Body of pancreas (tissue), 4 donors: ENCODE data around the gene MROH2A. TPM values are rescaled to one million over a fixed set of nuclear protein-coding genes. Genes with fewer than 3 reads are reported as not detected.

ENCODE experiments used
- ATAC-seq: fragments of 150-250 bp; one replicate; pipeline ENCODE4 v1.9.1; 2016
- DNase-seq, 4 donors: peaks; one replicate each; pipeline ENCODE4 v3.0.0-alpha.2; 2019
- H3K27ac ChIP-seq, 4 donors: fragments of 200-600 bp; sonication (generic); 1 replicate in 3 of 4; 2 replicates in 1 of 4; pipeline versions ENCODE4 v1.5.1 to v1.6.1; 2016 to 2019; ENCODE audit warnings: mild to moderate bottlenecking in 1 of 4, mixed read lengths in 1 of 4, moderate library complexity in 1 of 4
- H3K27me3 ChIP-seq, 2 donors: fragments of 200-600 bp; sonication (generic); one replicate each; pipeline ENCODE4 v1.6.0; 2016; ENCODE audit warnings: mild to moderate bottlenecking in 1 of 2
- H3K36me3 ChIP-seq, 2 donors: fragments of 200-600 bp; sonication (generic); replicated peaks in 1 of 2; 2 replicates each; pipeline ENCODE4 v1.5.1; 2016; ENCODE audit warnings: low read depth in 2 of 2; ENCODE audit not compliant: insufficient read depth in 1 of 2
- H3K4me1 ChIP-seq: fragments of 200-600 bp; sonication (generic); one replicate; pipeline ENCODE4 v1.6.0; 2016
- H3K4me3 ChIP-seq, 2 donors: fragments of 200-600 bp; sonication (generic); 1 replicate in 1 of 2; 2 replicates in 1 of 2; pipeline ENCODE4 v1.5.1; 2016 to 2019
- H3K9me3 ChIP-seq, 3 donors: fragments of 200-600 bp; sonication (generic); 1 replicate in 2 of 3; 2 replicates in 1 of 3; pipeline ENCODE4 v1.5.1; 2016
- CTCF ChIP-seq, 7 experiments: fragments of 450-650 bp in 4 of 7; fragments of 200-600 bp in 3 of 7; sonication (generic) in 3 of 7; IDR thresholded peaks; one replicate each; pipeline ENCODE4 v1.5.1; 2016 to 2019; ENCODE audit warnings: antibody characterized with exemption in 7 of 7
- POLR2A ChIP-seq, 3 donors: fragments of 450-650 bp; IDR thresholded peaks; one replicate each; pipeline ENCODE4 v1.6.1; 2016; ENCODE audit warnings: antibody characterized with exemption in 3 of 3, mild to moderate bottlenecking in 2 of 3
- WGBS, 2 donors: methylation state at CpG; one replicate each; pipeline ENCODE4 v1.1.5; 2017; 5-methylcytosine and 5-hydroxymethylcytosine counted together
- intact Hi-C: fragments of 100-400 bp; cut with DNase I; formaldehyde crosslinking; loops from one replicate; pipeline ENCODE4 v1.15.1; 2023
- total RNA-seq, 2 donors: library from RNA; depleted of rRNA; stranded (reverse); fragments of >200 nt; gene quantifications; one replicate each; pipeline ENCODE4 v1.1.0, GENCODE V29; 2016

Gene MROH2A
- total RNA-seq, 2 donors from 2014 or later = not detected

- Histone ChIP-seq H3K27me3 (no peaks in the 10 kb centered on the region), H3K27ac (no peak within 1 kb of the TSS), H3K4me1 (no peaks in the 10 kb centered on the region), H3K36me3 (no peaks in the 10 kb centered on the region), H3K4me3 (no peak within 1 kb of the TSS), H3K9me3 (no peaks in the 10 kb centered on the region)
- TF ChIP-seq POLR2A (IDR thresholded peaks at IDR 0.05) (no peak), CTCF (IDR thresholded peaks at IDR 0.05) (no peak)
- 66 to 72% methylated on average over 6 of the region's 6 CpGs for WGBS, 2 donors
- ATAC-seq (no peak), DNase-seq (no peak)
- intact Hi-C loops = no loop called here
Measured at GRCh38 chr2:233760043-233760442, 18.1 kb upstream of the MROH2A start, which contains the start of gene UGT1A1. Gene UGT1A1 (plus strand): TSS chr2:233760270. CDS start chr2:233760288, 18 bp downstream.

- ATAC-seq = no peak
- Histone ChIP-seq H3K4me1 (no peaks in the 10 kb centered on the region), H3K27ac (no peak overlapping the region), H3K36me3 (no peaks in the 10 kb centered on the region), H3K27me3 (no peaks in the 10 kb centered on the region), H3K4me3 (no peak overlapping the region), H3K9me3 (no peaks in the 10 kb centered on the region)
- no peak for DNase-seq
- 68 to 81% methylated on average over 4 of the region's 4 CpGs for WGBS, 2 donors
- no peak for TF ChIP-seq CTCF (IDR thresholded peaks at IDR 0.05)
- TF ChIP-seq POLR2A (IDR thresholded peaks at IDR 0.05) = no peak
- intact Hi-C loops = no loop called here
Measured at GRCh38 chr2:233761040-233761769, 16.9 kb upstream of the MROH2A start.

- Histone ChIP-seq H3K9me3 (no peaks in the 10 kb centered on the region), H3K4me3 (no peak overlapping the region), H3K36me3 (no peaks in the 10 kb centered on the region), H3K27me3 (no peaks in the 10 kb centered on the region), H3K4me1 (no peaks in the 10 kb centered on the region), H3K27ac (no peak overlapping the region)
- ATAC-seq = no peak
- no peak for DNase-seq
- WGBS, 2 donors = 56 to 61% methylated on average over 7 of the region's 7 CpGs
- TF ChIP-seq POLR2A (IDR thresholded peaks at IDR 0.05) (no peak), CTCF (IDR thresholded peaks at IDR 0.05) (no peak)
- intact Hi-C loops = no loop called here
Measured at GRCh38 chr2:233764264-233764663, 13.9 kb upstream of the MROH2A start.

GRCh38 chr2:233764761-233765160 lies 13.4 kb upstream of the MROH2A start:
- Histone ChIP-seq H3K27ac (no peak overlapping the region), H3K36me3 (no peaks in the 10 kb centered on the region), H3K27me3 (no peaks in the 10 kb centered on the region), H3K4me1 (no peaks in the 10 kb centered on the region), H3K4me3 (no peak overlapping the region), H3K9me3 (no peaks in the 10 kb centered on the region)
- 36 to 51% methylated on average over 3 of the region's 3 CpGs for WGBS, 2 donors
- no peak for ATAC-seq
- no peak for DNase-seq
- intact Hi-C loops = no loop called here
- no peak for TF ChIP-seq POLR2A (IDR thresholded peaks at IDR 0.05)
- no peak for TF ChIP-seq CTCF (IDR thresholded peaks at IDR 0.05)

- no peak for DNase-seq
- Histone ChIP-seq H3K9me3 (no peaks in the 10 kb centered on the region), H3K36me3 (no peaks in the 10 kb centered on the region), H3K4me3 (no peak overlapping the region), H3K4me1 (no peaks in the 10 kb centered on the region), H3K27me3 (no peaks in the 10 kb centered on the region), H3K27ac (no peak overlapping the region)
- ATAC-seq = no peak
- 67 to 71% methylated on average over 3 to 4 of the region's 4 CpGs for WGBS, 2 donors
- TF ChIP-seq POLR2A (IDR thresholded peaks at IDR 0.05) (no peak), CTCF (IDR thresholded peaks at IDR 0.05) (no peak)
- intact Hi-C loops = no loop called here
Measured at GRCh38 chr2:233766416-233766815, 11.7 kb upstream of the MROH2A start.
